Astrocyte of the cerebellum (primary cell): ENCODE results near the gene PTOV1.

Experiments used
- DNase-seq: peaks from one replicate; pipeline ENCODE4 v3.0.0-alpha.2; 2011; ENCODE audit warnings: low read depth
- H3K4me3 ChIP-seq: 2 replicates; pipeline ENCODE4 v1.5.1; 2011; ENCODE audit warnings: mild to moderate bottlenecking, low read depth, low read length, moderate library complexity
- CTCF ChIP-seq: IDR thresholded peaks from 2 replicates; pipeline ENCODE4 v1.5.1; 2012; ENCODE audit warnings: low read length, low read depth, moderate library complexity, mild to moderate bottlenecking; ENCODE audit errors: missing control alignments
- in situ Hi-C: cut with HindIII; loops from 2 replicates; pipeline ENCODE4 v1.10.0; 2017; ENCODE audit warnings: low sequenced_read_pairs

PTOV1 gene

GRCh38 chr19:49852631-49853126, 1.7 kb downstream of the PTOV1 start:
- TF ChIP-seq CTCF: no peak
- in situ Hi-C loops: no loop called here
- H3K4me3 ChIP-seq: peak overlapping the region; percentile 82
- DNase-seq: no peak

- TF ChIP-seq CTCF: no peak
- no peak for DNase-seq
- in situ Hi-C loops: no loop called here
- no peak overlapping the region for H3K4me3 ChIP-seq
Measured at GRCh38 chr19:49853852-49854377, 3.0 kb downstream of the PTOV1 start.

GRCh38 chr19:49854378-49855263, 3.7 kb downstream of the PTOV1 start:
- in situ Hi-C loops: no loop called here
- no peak overlapping the region for H3K4me3 ChIP-seq
- no peak for DNase-seq
- no peak for TF ChIP-seq CTCF

- no peak for DNase-seq
- in situ Hi-C loops: no loop called here
- TF ChIP-seq CTCF: no peak
- no peak overlapping the region for H3K4me3 ChIP-seq
Measured at GRCh38 chr19:49855277-49855675, 4.3 kb downstream of the PTOV1 start.

- TF ChIP-seq CTCF: no peak
- no peak for DNase-seq
- in situ Hi-C loops: no loop called here
- H3K4me3 ChIP-seq: no peak overlapping the region
Measured at GRCh38 chr19:49855676-49856573, 5.0 kb downstream of the PTOV1 start.

- H3K4me3 ChIP-seq: no peak overlapping the region
- in situ Hi-C loops: no loop called here
- no peak for TF ChIP-seq CTCF
- DNase-seq: no peak
Measured at GRCh38 chr19:49856574-49857021, 5.6 kb downstream of the PTOV1 start.
